GM10266 (cell line): Measurements from ENCODE around the gene ADARB1.

ENCODE experiments used
- DNase-seq: peaks from one replicate; pipeline ENCODE4 v3.0.0; 2012; ENCODE audit errors: extremely low spot score
- CTCF ChIP-seq: IDR thresholded peaks from 2 replicates; pipeline ENCODE4 v1.5.1; 2012; ENCODE audit warnings: mild to moderate bottlenecking, low read depth; ENCODE audit not compliant: control insufficient read depth, insufficient read depth; ENCODE audit errors: missing control alignments

The ADARB1 gene

DNA sequence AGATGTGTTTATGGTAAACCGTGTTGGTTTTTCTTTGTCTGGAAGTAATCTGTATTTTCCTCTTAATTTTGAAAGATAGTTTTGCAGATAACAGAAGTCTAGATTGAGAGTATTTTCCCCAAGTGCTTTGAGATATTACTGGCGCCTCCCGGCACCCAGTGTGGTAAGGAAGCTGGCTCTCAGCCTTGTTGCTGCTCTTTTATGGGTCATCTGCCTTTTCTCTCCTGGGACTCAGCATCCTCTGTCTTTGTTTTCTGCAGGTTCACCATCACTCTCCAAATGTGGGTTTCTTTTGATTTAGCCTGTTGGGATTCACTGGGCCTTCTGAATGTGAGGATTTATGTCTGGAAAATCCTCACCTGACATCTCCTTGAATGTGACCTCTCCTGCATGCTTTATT, 175.9 kb downstream of the ADARB1 start:
- DNase-seq, result no peak
- TF ChIP-seq CTCF, result no peak

DNA sequence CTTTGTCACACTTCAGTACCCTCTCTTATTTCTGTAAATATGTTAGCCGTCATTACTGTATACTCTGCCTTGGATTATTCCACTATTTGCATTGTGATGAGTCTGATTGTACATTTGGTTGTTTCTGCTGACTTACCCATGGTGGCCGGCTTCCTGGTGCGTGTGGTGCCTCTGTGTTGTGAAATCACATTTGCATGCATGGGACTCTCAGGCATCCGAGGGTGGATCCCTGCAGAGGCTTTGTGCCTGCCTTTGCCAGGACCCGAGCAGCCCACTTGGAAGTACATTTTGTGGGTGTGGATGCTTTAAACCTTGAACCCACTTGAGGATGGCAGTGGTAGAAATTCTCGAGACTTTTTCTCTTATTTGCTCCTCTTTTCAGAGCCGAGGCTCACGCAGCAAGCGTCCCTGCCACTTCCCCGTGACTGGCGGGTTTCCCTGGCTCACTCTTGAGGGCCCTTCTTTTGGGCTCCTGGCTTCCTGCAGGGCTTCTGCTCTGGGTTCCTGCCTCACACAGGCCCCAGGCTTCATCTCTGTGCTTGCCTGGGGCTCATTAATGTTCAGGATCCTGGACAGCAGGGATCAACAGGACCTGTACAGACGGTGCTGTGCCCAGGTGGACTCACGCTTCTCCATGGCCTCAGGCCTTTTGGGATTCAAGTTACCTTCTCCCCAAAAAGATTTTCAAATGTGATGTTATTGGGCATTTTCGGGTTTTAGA, 176.7 kb downstream of the ADARB1 start:
- DNase-seq, result no peak
- TF ChIP-seq CTCF, result no peak

GRCh38 chr21:45251635-45252447, 177.5 kb downstream of the ADARB1 start:
- no peak for TF ChIP-seq CTCF
- no peak for DNase-seq

DNA sequence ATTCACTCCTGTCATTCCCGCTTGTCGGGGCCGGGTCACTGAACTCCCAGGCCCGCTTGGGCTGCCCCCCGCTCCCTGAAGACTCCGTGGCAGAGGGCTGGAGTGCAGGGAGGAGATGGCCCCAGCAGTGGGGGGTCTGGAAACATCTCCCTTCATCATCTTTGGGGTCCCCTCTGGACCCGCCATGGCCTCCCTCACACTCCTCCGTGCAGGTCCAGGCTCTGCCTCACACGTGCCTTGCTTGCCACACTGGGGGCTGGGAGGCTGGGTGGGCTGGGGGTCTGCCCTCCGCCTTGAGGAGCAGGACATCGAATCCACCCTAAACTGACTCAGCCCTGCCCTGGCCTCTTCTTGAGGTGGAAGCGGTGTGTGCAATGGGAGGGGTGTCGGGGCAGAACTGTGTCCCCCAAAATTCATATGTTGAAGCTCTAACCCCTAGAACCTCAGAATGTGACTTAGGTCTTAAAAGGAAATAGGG, 178.1 kb downstream of the ADARB1 start:
- DNase-seq, result no peak
- TF ChIP-seq CTCF, result no peak

- no peak for DNase-seq
These were observed 178.8 kb downstream of the ADARB1 start for GRCh38 chr21:45253180-45253579.

DNA sequence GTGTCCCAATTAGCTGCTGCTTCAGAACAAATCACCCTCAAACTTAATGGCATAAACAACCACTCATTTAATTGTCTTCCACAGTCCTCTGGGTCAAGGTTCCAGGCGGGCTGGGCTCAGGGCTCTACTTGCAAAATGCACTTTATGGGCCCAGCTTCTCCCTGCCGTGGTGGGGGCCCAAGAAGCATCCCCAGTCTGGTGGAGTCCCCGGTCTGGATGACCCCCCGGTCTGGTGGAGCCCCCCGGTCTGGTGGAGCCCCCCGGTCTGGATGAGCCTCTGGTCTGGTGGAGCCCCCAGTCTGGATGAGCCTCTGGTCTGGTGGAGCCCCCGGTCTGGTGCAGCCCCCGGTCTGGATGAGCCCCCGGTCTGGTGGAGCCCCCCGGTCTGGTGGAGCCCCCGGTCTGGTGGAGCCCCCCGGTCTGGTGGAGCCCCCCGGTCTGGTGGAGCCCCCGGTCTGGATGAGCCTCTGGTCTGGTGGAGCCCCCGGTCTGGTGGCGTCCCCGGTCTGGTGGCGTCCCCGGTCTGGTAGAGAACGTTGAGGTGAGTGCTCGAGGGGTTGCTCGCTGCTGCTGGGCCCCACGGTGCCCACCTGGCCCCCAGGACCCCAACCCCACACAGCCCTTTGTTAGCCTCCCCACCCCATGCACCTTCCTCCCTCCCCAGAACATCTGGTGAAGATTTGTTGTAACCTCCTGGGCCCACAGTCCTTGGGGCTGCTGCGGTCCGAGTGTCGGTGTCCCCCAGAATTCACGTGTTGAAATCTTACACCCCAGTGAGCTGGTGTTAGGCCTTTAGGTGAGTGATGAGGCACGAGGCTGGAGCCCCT, 179.5 kb downstream of the ADARB1 start:
- no peak for TF ChIP-seq CTCF
- no peak for DNase-seq

More at GRCh38 chr21:45253180-45253579, 178.8 kb downstream of the ADARB1 start:
- no peak for TF ChIP-seq CTCF
